Liver (tissue), 3 donors: Measurements from ENCODE around the gene AQP3.

Experiments used
- JUND ChIP-seq, 2 donors: IDR thresholded peaks; 2 replicates each; pipeline ENCODE4 v1.6.1; 2016; ENCODE audit warnings: antibody characterized with exemption in 2 of 2
- TF ChIP-seq, protein P1 (sequence below): fragments of 150-350 bp; IDR thresholded peaks from 2 replicates; pipeline ENCODE4 v1.5.1; 2017; ENCODE audit warnings: improper control_type of control experiment, low read depth, low read length; ENCODE audit not compliant: missing input control
- donor health status: healthy.
- donor health status: healthy.

DNA sequence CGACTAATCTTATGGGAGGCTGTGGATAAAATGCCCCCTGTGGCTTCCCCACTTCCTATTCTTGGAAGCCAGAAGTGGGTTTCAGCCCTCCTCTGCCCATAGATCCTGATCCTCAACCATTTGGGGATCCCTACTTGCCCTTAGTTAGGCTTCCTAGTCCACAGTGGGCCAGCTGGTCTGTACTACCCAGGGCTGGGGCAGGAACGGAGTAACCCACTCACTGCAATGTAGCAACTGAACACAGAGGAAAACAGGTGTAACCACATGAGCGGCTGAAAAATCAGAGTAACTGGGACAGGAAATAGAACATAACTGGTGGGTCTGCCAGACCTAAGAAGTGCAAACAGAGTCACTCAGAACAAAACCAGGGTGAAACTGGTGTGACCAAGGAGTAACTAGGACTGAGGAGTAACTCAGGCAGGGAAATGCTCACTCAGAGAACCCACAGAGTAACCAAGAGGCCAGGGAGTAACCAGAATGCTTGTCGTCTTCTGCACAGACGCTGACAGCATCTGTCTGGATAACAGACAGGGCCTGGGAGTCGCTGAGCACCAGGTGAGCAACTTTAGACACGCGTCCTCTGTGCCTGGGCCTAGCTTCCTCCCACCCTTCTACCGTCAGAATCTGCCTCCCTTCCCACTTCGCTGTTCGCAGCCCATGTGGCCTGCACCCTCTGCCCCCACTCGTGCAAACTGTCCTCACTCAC, 1.0 kb downstream of the AQP3 start:
- TF ChIP-seq, protein P1, sequence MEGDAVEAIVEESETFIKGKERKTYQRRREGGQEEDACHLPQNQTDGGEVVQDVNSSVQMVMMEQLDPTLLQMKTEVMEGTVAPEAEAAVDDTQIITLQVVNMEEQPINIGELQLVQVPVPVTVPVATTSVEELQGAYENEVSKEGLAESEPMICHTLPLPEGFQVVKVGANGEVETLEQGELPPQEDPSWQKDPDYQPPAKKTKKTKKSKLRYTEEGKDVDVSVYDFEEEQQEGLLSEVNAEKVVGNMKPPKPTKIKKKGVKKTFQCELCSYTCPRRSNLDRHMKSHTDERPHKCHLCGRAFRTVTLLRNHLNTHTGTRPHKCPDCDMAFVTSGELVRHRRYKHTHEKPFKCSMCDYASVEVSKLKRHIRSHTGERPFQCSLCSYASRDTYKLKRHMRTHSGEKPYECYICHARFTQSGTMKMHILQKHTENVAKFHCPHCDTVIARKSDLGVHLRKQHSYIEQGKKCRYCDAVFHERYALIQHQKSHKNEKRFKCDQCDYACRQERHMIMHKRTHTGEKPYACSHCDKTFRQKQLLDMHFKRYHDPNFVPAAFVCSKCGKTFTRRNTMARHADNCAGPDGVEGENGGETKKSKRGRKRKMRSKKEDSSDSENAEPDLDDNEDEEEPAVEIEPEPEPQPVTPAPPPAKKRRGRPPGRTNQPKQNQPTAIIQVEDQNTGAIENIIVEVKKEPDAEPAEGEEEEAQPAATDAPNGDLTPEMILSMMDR: no peak
- no peak for TF ChIP-seq JUND (IDR thresholded peaks at IDR 0.05)
